SK-N-MC (cell line): ENCODE measurements around the gene LGI4.

Experiments
- EZH2 ChIP-seq: fragments of 200-600 bp; sonication (generic); IDR thresholded peaks from one replicate; pipeline ENCODE4 v1.6.1; 2017; ENCODE audit warnings: antibody characterized with exemption
- FOXP2 ChIP-seq: optimal IDR thresholded peaks from 2 replicates; pipeline ENCODE3; 2011; ENCODE audit warnings: mild to moderate bottlenecking, moderate library complexity; ENCODE audit not compliant: insufficient read depth; ENCODE audit errors: extremely low read length, control extremely low read depth
- POLR2AphosphoS5 ChIP-seq: IDR thresholded peaks from 2 replicates; pipeline ENCODE4 v1.6.1; 2012; ENCODE audit warnings: mild to moderate bottlenecking, low read depth, low read length, borderline replicate concordance

DNA sequence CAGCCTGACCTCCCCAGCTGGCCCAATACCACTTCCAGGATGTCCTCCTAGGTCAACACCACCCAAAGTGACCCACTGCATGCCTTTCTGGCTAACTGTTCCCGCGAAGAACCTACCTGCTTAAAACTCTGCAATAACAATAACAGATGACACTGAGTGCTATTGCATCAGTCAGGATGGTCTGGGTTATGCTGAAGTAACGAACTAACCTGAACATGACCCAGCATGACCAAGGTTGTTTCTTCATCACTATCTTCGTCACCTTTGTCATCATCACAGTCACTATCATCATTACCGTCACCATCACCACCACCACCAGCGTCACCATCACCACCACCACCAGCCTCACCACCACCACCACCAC is 29.8 kb downstream of the LGI4 start:
- TF ChIP-seq EZH2 (no peak), POLR2AphosphoS5 (no peak), FOXP2 (no peak)
